ENCODE results near the gene CDH4. TPM values are rescaled to one million over a fixed set of nuclear protein-coding genes. Genes with fewer than 3 reads are reported as not detected.

The CDH4 gene
- total and polyA plus RNA-seq, 2 of the 8 experiments (the other 6 are each of a cell fraction or from before 2014, with no cell fraction given), result 4.3 to 7.9 TPM

GRCh38 chr20:61357119-61357518 lies 105.1 kb downstream of the CDH4 start:
- Histone ChIP-seq H3K79me1 (ENCODE audit: low read depth, low read length) (no peaks in the 10 kb centered on the region), H4K20me1 (replicated peaks in 1 of 2; ENCODE audit: control insufficient read depth in 1 of 2, insufficient read depth in 2 of 2, low read length in 2 of 2) (no peaks in the 10 kb centered on the region)
- TF ChIP-seq SIX5 (IDR thresholded peaks at IDR 0.05; ENCODE audit: low read depth, low read length) (no peak), GTF2F1 (IDR thresholded peaks at IDR 0.05; ENCODE audit: borderline replicate concordance, low read depth, low read length) (no peak), SUZ12 (IDR thresholded peaks at IDR 0.05; ENCODE audit: low read length) (no peak), YY1 (IDR thresholded peaks at IDR 0.05; ENCODE audit: low read depth, low read length) (no peak), JUND (IDR thresholded peaks at IDR 0.05; ENCODE audit: low read length) (no peak), TAF1 (IDR thresholded peaks at IDR 0.05; ENCODE audit: low read depth, low read length) (no peak), PHF8 (conservative IDR thresholded peaks at IDR 0.05; ENCODE audit: low read depth, low read length) (no peak), RFX5 (IDR thresholded peaks at IDR 0.05; ENCODE audit: borderline replicate concordance, low read depth, low read length) (no peak), NRF1 (IDR thresholded peaks at IDR 0.05; ENCODE audit: low read depth, low read length) (no peak), EGR1 (IDR thresholded peaks at IDR 0.05; ENCODE audit: borderline replicate concordance, low read depth, low read length) (no peak), CEBPB (IDR thresholded peaks at IDR 0.05; ENCODE audit: low read depth, low read length) (no peak), ATF2 (IDR thresholded peaks at IDR 0.05; ENCODE audit: low read length) (no peak), SAP30 (IDR thresholded peaks at IDR 0.05; ENCODE audit: insufficient read depth, insufficient replicate concordance, low read length) (no peak), NANOG (IDR thresholded peaks at IDR 0.05; ENCODE audit: insufficient read depth, low read depth, low read length, poor library complexity, severe bottlenecking) (no peak)

More at GRCh38 chr20:61357119-61357518, 105.1 kb downstream of the CDH4 start:
- DNase-seq (ENCODE audit: low read depth in 1 of 2, low spot score in 2 of 2) (no peak), FAIRE-seq (no peak)
- Histone ChIP-seq H2AFZ (ENCODE audit: low read length) (no peak overlapping the region), H3K4me2 (ENCODE audit: insufficient read depth in 1 of 2, low read depth in 2 of 2, low read length in 2 of 2) (no peak overlapping the region), H3K4me3 (ENCODE audit: extremely low read depth in 1 of 4, insufficient read depth in 2 of 4, low read depth in 3 of 4, low read length in 4 of 4) (no peak overlapping the region), H2BK12ac (ENCODE audit: low read depth, low read length) (no peak overlapping the region), H3K23ac (ENCODE audit: insufficient read length) (no peak overlapping the region), H3K4me1 (replicated peaks in 1 of 4; ENCODE audit: control insufficient read depth in 3 of 4, insufficient read depth in 4 of 4, low read length in 3 of 4) (peaks cover 3 to 9% (median 7%) of the 10 kb centered on the region in 4 experiments; a peak in 6 of 7 replicates), H3K9me3 (ENCODE audit: insufficient read depth in 2 of 2, low read depth in 1 of 2, low read length in 1 of 2) (no peaks in the 10 kb centered on the region), H3K23me2 (ENCODE audit: low read depth, low read length) (peaks cover 4% of the 10 kb centered on the region; the same call in 1 of the 2 replicates), H3K56ac (replicated peaks; ENCODE audit: insufficient read length, low read depth, low read length) (no peak overlapping the region), H2BK120ac (replicated peaks; ENCODE audit: low read depth, low read length) (no peak overlapping the region), H3K36me3 (ENCODE audit: control insufficient read depth in 2 of 4, insufficient read depth in 4 of 4, low read length in 3 of 4) (no peaks in the 10 kb centered on the region), H3K79me2 (ENCODE audit: control insufficient read depth in 1 of 2, insufficient read depth in 2 of 2, low read length in 2 of 2) (no peaks in the 10 kb centered on the region), H4K91ac (replicated peaks; ENCODE audit: insufficient read length, low read length) (no peak overlapping the region), H3K27ac (ENCODE audit: low read depth, low read length) (no peak overlapping the region), H3K4ac (replicated peaks; ENCODE audit: insufficient read length, low read depth, low read length) (no peak overlapping the region), H3K9ac (replicated peaks in 1 of 4; ENCODE audit: extremely low read depth in 1 of 4, low read depth in 3 of 4, low read length in 3 of 4) (no peak overlapping the region), H4K5ac (ENCODE audit: insufficient read length, low read depth, low read length) (no peak overlapping the region), H2AK5ac (ENCODE audit: low read depth, low read length) (no peak overlapping the region), H4K8ac (ENCODE audit: extremely low read depth, insufficient read depth, low read length) (no peak overlapping the region), H3K27me3 (replicated peaks in 1 of 4; ENCODE audit: control insufficient read depth in 3 of 4, extremely low read depth in 1 of 4, insufficient read depth in 3 of 4, low read length in 3 of 4) (peaks cover 0 to 22% (median 11%) of the 10 kb centered on the region in 4 experiments; a peak in 4 of 7 replicates), H3K18ac (ENCODE audit: extremely low read depth, low read length) (no peak overlapping the region), H2BK5ac (ENCODE audit: low read depth, low read length) (no peak overlapping the region), H3K14ac (ENCODE audit: insufficient read length) (no peak overlapping the region), H2BK20ac (ENCODE audit: low read length) (no peak overlapping the region), H2BK15ac (ENCODE audit: low read length) (no peak overlapping the region)
- 95% methylated on average over 11 of the region's 11 CpGs; no CpG with 5 or more reads in 1 of the 2 experiments for WGBS, 2 experiments (ENCODE audit: extremely low coverage in 1 of 2, insufficient coverage in 1 of 2, insufficient read length in 1 of 2, insufficient replicate concordance in 2 of 2, low coverage in 1 of 2, low lambda C conversion rate in 2 of 2, missing lambda C conversion rate in 1 of 2)
- CTCF ChIA-PET (ENCODE audit: partially characterized antibody), result no interaction called here
- POLR2A ChIA-PET (ENCODE audit: partially characterized antibody), result no interaction called here

Measured in H1 (cell line).